Measurements from ENCODE around the gene KDM4B.

Gene KDM4B

DNA sequence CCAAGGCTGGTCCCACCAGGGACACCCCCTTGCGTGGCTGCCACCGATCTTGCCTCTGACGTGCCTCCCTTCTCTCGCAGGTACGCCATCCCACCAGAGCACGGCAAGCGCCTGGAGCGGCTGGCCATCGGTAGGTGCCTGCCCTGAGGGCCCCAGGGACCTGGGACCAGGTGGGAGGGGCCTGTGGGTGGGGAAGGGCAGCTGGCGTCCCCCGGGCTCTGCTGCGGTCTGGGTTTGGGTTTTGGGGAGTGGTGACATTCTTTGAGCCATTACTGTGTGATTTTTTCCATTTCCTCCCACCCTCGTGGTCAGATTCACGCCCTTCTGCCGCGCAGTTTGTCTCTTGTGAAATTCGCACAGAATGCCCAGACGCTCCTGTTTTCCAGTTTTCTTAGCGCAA lies 102.0 kb downstream of the KDM4B start:
- no peak for DNase-seq (ENCODE audit: low read depth in 2 of 2)
- no peak for TF ChIP-seq CTCF (IDR thresholded peaks at IDR 0.05; ENCODE audit: low read depth, low read length)
- no peak overlapping the region for H3K4me3 ChIP-seq (replicated peaks in 1 of 2; ENCODE audit: low read depth in 2 of 2, low read length in 2 of 2)

- no peak for DNase-seq (ENCODE audit: low read depth in 2 of 2)
- no peak for TF ChIP-seq CTCF (IDR thresholded peaks at IDR 0.05; ENCODE audit: low read depth, low read length)
- no peak overlapping the region for H3K4me3 ChIP-seq (replicated peaks in 1 of 2; ENCODE audit: low read depth in 2 of 2, low read length in 2 of 2)
Observed at GRCh38 chr19:5071579-5071978, 102.7 kb downstream of the KDM4B start.

GRCh38 chr19:5072115-5072514 lies 103.2 kb downstream of the KDM4B start:
- H3K4me3 ChIP-seq (replicated peaks in 1 of 2; ENCODE audit: low read depth in 2 of 2, low read length in 2 of 2) = no peak overlapping the region
- TF ChIP-seq CTCF (IDR thresholded peaks at IDR 0.05; ENCODE audit: low read depth, low read length) = no peak
- no peak for DNase-seq (ENCODE audit: low read depth in 2 of 2)

- DNase-seq (ENCODE audit: low read depth in 2 of 2) = no peak
- no peak overlapping the region for H3K4me3 ChIP-seq (replicated peaks in 1 of 2; ENCODE audit: low read depth in 2 of 2, low read length in 2 of 2)
- no peak for TF ChIP-seq CTCF (IDR thresholded peaks at IDR 0.05; ENCODE audit: low read depth, low read length)
Observed at GRCh38 chr19:5073153-5073844, 104.4 kb downstream of the KDM4B start.

DNA sequence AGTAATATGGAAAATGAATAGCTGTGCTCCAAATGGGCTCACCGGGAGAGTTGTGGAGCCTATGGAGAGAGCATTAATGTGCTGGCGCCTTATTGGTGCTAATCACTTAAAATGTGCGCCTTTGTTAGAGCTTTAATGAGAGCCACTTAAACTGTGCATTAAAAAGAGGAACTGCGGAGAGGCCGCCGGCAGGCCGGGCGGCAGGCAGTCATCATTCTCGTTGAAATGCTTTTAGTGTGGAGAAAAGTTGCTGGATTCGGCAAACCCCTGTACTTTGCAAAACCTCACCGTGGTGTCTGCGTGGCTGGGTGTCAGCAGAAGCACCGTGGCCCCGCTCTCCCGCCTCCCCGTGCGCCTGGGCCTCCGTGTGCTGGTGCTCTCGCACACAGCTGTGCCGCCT lies 105.5 kb downstream of the KDM4B start:
- DNase-seq (ENCODE audit: low read depth in 2 of 2) = no peak
- H3K4me3 ChIP-seq (replicated peaks in 1 of 2; ENCODE audit: low read depth in 2 of 2, low read length in 2 of 2) = no peak overlapping the region
- TF ChIP-seq CTCF (IDR thresholded peaks at IDR 0.05; ENCODE audit: low read depth, low read length) = no peak

GRCh38 chr19:5074830-5075394 lies 106.0 kb downstream of the KDM4B start:
- DNase-seq (ENCODE audit: low read depth in 2 of 2) = no peak
- H3K4me3 ChIP-seq (replicated peaks in 1 of 2; ENCODE audit: low read depth in 2 of 2, low read length in 2 of 2) = no peak overlapping the region
- no peak for TF ChIP-seq CTCF (IDR thresholded peaks at IDR 0.05; ENCODE audit: low read depth, low read length)

GRCh38 chr19:5075597-5075996 lies 106.7 kb downstream of the KDM4B start:
- DNase-seq (ENCODE audit: low read depth in 2 of 2) = no peak
- H3K4me3 ChIP-seq (replicated peaks in 1 of 2; ENCODE audit: low read depth in 2 of 2, low read length in 2 of 2) = no peak overlapping the region
- TF ChIP-seq CTCF (IDR thresholded peaks at IDR 0.05; ENCODE audit: low read depth, low read length) = no peak

All from cardiac fibroblast (primary cell).